Measurements from ENCODE around the gene C5orf47. TPM values are rescaled to one million over a fixed set of nuclear protein-coding genes. Genes with fewer than 3 reads are reported as not detected.

The C5orf47 gene
- total and polyA plus RNA-seq, 8 donors: 0.04 to 0.09 (median 0.07) TPM; not detected in 4

DNA sequence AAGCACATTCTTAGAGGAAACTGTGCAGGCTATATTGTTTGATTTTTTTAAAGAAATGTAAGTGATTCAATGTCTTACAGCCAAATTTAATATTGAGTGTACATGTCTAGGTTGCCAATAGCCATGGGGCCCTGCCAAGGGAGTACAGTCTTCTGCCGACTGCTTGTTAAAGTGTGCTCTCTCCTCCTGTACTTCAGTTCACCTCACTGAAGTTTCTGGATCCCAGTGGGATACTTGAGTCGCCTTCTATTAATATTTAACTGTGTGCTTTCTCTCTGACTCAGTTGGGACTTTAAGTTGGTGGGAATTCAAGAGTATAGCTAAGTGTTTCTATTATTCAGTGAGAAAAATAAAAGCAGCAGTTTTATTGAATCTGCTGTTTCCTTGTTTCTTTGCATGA, 44.5 kb upstream of the C5orf47 start:
- ATAC-seq (peak in 2 of 4 donors; percentile 40 to 55), DNase-seq (no peak), FAIRE-seq (no peak)
- 10 to 16% methylated on average over 2 of the region's 2 CpGs for WGBS, 2 donors
- H3K9me3 ChIP-seq: no peaks in the 10 kb centered on the region
- no peak overlapping the region for H3K4me3 ChIP-seq
- H3K27me3 ChIP-seq: no peaks in the 10 kb centered on the region
- H3K27ac ChIP-seq: no peak overlapping the region
- TF ChIP-seq, protein P1, sequence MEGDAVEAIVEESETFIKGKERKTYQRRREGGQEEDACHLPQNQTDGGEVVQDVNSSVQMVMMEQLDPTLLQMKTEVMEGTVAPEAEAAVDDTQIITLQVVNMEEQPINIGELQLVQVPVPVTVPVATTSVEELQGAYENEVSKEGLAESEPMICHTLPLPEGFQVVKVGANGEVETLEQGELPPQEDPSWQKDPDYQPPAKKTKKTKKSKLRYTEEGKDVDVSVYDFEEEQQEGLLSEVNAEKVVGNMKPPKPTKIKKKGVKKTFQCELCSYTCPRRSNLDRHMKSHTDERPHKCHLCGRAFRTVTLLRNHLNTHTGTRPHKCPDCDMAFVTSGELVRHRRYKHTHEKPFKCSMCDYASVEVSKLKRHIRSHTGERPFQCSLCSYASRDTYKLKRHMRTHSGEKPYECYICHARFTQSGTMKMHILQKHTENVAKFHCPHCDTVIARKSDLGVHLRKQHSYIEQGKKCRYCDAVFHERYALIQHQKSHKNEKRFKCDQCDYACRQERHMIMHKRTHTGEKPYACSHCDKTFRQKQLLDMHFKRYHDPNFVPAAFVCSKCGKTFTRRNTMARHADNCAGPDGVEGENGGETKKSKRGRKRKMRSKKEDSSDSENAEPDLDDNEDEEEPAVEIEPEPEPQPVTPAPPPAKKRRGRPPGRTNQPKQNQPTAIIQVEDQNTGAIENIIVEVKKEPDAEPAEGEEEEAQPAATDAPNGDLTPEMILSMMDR (IDR thresholded peaks at IDR 0.05): no peak
- intact Hi-C loops (cut with DNase I): no loop called here
- H3K36me3 ChIP-seq: peaks cover 0 to 42% (median 4%) of the 10 kb centered on the region in 3 donors
- peaks cover 48 to 60% (median 55%) of the 10 kb centered on the region in 3 donors for H3K4me1 ChIP-seq

DNA sequence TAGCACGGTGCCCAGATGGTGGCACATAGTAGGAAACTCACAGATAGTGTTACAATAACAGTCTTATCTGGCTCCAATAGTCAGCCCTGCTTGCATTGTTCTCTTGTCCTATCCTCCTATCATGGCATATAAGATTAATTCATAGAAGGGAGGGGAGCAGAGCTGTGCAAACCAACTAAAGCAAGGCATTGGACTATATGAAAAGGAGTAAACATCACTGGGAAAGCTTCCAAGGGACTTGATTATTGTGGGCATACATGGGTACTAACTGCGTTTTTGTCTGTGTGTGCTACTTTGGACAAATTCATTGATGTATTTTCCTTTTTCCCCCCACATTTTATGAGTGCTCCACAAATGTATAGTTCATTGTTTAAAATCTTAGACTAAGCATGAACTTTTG, 43.8 kb upstream of the C5orf47 start:
- no peak for ATAC-seq
- Histone ChIP-seq H3K4me3 (no peak overlapping the region), H3K27ac (no peak overlapping the region), H3K36me3 (peaks cover 0 to 49% (median 10%) of the 10 kb centered on the region in 3 donors), H3K4me1 (peaks cover 48 to 58% (median 51%) of the 10 kb centered on the region in 3 donors), H3K27me3 (no peaks in the 10 kb centered on the region), H3K9me3 (no peaks in the 10 kb centered on the region)
- no peak for DNase-seq
- 35 to 37% methylated on average over 2 of the region's 2 CpGs for WGBS, 2 donors
- intact Hi-C loops (cut with DNase I): no loop called here
- TF ChIP-seq, protein P1 (IDR thresholded peaks at IDR 0.05): no peak
- FAIRE-seq: no peak

DNA sequence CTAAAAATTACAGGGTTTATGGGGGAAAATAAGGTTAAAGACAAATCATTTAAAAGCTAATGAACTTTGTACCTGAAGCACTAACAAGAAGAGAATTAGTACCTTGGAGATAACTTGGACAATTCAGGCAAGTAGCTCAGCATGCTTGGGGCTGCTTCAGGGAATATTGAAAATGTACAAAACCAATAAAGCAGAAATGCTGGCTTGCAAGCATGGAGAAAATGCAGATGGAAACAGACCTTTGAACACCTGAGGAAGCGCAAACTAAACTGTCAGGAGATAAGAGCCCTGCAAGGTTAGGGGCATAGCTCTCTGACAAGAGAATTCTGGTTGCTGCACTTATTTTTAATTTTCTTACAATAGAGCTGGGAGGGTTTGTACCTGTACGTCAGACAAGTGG, 42.6 kb upstream of the C5orf47 start:
- Histone ChIP-seq H3K9me3 (no peaks in the 10 kb centered on the region), H3K27me3 (no peaks in the 10 kb centered on the region), H3K4me3 (no peak overlapping the region), H3K27ac (no peak overlapping the region), H3K36me3 (peaks cover 0 to 60% (median 10%) of the 10 kb centered on the region in 3 donors), H3K4me1 (peaks cover 37 to 46% (median 40%) of the 10 kb centered on the region in 3 donors)
- TF ChIP-seq, protein P1 (IDR thresholded peaks at IDR 0.05): no peak
- no peak for DNase-seq
- intact Hi-C loops (cut with DNase I): no loop called here
- 32 to 44% methylated on average over 2 of the region's 2 CpGs for WGBS, 2 donors
- no peak for FAIRE-seq
- ATAC-seq: peak in 1 of 4 donors; percentile 15

DNA sequence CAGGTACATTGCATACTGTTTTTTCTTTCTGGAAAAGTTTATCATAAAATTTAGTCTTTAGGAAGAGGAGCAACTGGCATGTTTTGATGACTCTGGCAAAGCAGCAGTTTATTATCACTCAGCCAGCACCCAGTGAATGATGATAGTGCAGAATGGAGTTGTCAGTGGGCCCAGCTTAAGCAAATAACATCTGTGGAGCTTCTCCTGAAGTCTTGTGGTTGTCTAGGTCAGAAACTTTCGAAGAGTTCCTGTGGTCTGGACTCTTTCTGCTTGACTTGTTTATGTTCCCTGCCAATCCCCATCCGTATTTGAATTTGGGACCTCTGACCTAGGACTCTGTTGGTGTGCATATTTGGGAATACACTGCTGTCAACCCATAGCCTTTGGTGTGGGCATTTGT, 38.1 kb upstream of the C5orf47 start:
- TF ChIP-seq, protein P1 (IDR thresholded peaks at IDR 0.05): no peak
- DNase-seq (no peak), ATAC-seq (no peak), FAIRE-seq (no peak)
- no peaks in the 10 kb centered on the region for H3K27me3 ChIP-seq
- no peak overlapping the region for H3K27ac ChIP-seq
- peaks cover 0 to 81% (median 10%) of the 10 kb centered on the region in 3 donors for H3K36me3 ChIP-seq
- no peaks in the 10 kb centered on the region for H3K9me3 ChIP-seq
- H3K4me1 ChIP-seq: peaks cover 31 to 36% (median 32%) of the 10 kb centered on the region in 3 donors
- H3K4me3 ChIP-seq: no peak overlapping the region
- 80 to 89% methylated on average over 2 of the region's 2 CpGs for WGBS, 2 donors
- intact Hi-C loops (cut with DNase I): no loop called here

DNA sequence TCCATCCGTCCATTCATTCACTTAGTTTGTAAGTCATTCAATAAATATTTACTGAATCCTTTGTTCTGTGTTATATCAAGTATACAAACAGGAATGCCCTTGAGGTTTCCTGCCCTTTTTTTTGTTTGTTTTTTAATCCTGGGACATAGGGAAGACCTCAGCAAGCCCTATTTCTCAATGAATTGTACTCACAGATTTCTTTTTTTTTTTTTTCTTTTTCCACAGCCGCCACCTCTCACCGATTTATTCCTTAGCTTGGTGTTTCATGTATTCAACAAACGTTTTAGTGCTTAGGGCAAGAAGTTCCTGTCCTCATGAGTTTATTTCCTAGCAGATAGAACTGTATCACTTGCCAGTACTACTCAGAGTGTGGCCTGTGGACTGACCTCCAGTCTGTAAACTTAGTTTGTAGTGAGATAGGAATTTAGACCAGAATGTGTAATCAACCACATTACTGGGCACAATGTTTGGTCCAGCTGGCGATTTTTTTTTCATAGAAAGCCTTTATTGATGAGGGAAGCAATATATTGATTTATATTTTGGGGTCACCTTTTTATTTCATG, 35.4 kb upstream of the C5orf47 start:
- H3K4me3 ChIP-seq: no peak overlapping the region
- H3K27me3 ChIP-seq: no peaks in the 10 kb centered on the region
- peak overlapping the region in 3 of 4 donors; percentile 35 to 83 (median 81) for H3K27ac ChIP-seq
- no peaks in the 10 kb centered on the region for H3K9me3 ChIP-seq
- peaks cover 0 to 73% (median 6%) of the 10 kb centered on the region in 3 donors for H3K36me3 ChIP-seq
- FAIRE-seq (no peak), DNase-seq (no peak), ATAC-seq (peak; percentile 25 to 66 (median 58))
- intact Hi-C loops (cut with DNase I): no loop called here
- 30 to 31% methylated on average over 5 of the region's 5 CpGs for WGBS, 2 donors
- TF ChIP-seq, protein P1 (IDR thresholded peaks at IDR 0.05): no peak
- H3K4me1 ChIP-seq: peaks cover 26 to 47% (median 41%) of the 10 kb centered on the region in 3 donors

Measured in pancreas (tissue), 10 donors.